Activated CD4-positive, alpha-beta memory T cell treated with anti-CD3 and anti-CD28 coated beads for 36 hours (primary cell): ENCODE results near the gene NINJ1. TPM values are rescaled to one million over a fixed set of nuclear protein-coding genes. Genes with fewer than 3 reads are reported as not detected.

ENCODE experiments used
- CTCF ChIA-PET: fragments of 350-600 bp; sonication (Branson Sonifier 250); formaldehyde crosslinking; loops from one replicate; lab custom pipeline; 2021; ENCODE audit warnings: antibody characterized with exemption, inconsistent platforms; lab: Charles Lee
- POLR2A ChIA-PET: fragments of 350-600 bp; sonication (Branson Sonifier 250); formaldehyde crosslinking; loops from one replicate; lab custom pipeline; 2021; ENCODE audit warnings: antibody characterized with exemption; lab: Charles Lee
- DNase-seq: peaks from one replicate; pipeline ENCODE4 v3.0.0-alpha.2; 2020
- H3K27ac Mint-ChIP-seq: one replicate; pipeline ENCODE4 v1.8.0; 2021; ENCODE audit warnings: mixed read lengths
- H3K27me3 Mint-ChIP-seq: one replicate; pipeline ENCODE4 v1.8.0; 2021; ENCODE audit warnings: mixed read lengths
- H3K36me3 Mint-ChIP-seq: one replicate; pipeline ENCODE4 v1.8.0; 2021; ENCODE audit warnings: mixed read lengths
- H3K4me1 Mint-ChIP-seq: one replicate; pipeline ENCODE4 v1.8.0; 2021; ENCODE audit warnings: low read depth, mixed read lengths
- H3K4me3 Mint-ChIP-seq: one replicate; pipeline ENCODE4 v1.8.0; 2021; ENCODE audit warnings: mild to moderate bottlenecking, mixed read lengths
- H3K9me3 Mint-ChIP-seq: one replicate; pipeline ENCODE4 v1.8.0; 2021; ENCODE audit warnings: mixed read lengths
- intact Hi-C: fragments of 100-400 bp; cut with micrococcal nuclease; formaldehyde crosslinking; loops from one replicate; pipeline ENCODE4 v1.15.1; 2023
- total RNA-seq, 2 experiments: library from RNA; stranded (reverse); gene quantifications; one replicate each; pipeline ENCODE4 v1.2.3, GENCODE V29; 2021

The NINJ1 gene
- total RNA-seq, result 10 to 100 TPM; 77.9 to 82.0 TPM

GRCh38 chr9:93134015-93134739 lies at the start of gene NINJ1:
TSS of gene NINJ1 (minus strand) at chr9:93134251. CDS start at chr9:93134217, 34 bp downstream.
- H3K27ac Mint-ChIP-seq, result peak within 1 kb of the TSS; percentile 89
- peaks cover 13% of the 10 kb centered on the region for H3K36me3 Mint-ChIP-seq
- H3K27me3 Mint-ChIP-seq, result no peaks in the 10 kb centered on the region
- peak; percentile 94 for DNase-seq
- intact Hi-C loops, result loop anchor here (1.0 to 2.0 kb wide), 4 partner anchors 12 to 73 kb away; partner anchors contain the start of gene CARD19
- H3K4me1 Mint-ChIP-seq, result peaks cover 60% of the 10 kb centered on the region
- ChIA-PET CTCF (interaction anchor here (0.9 to 1.6 kb wide), 3 partner anchors 23 to 74 kb away, joined by 3 to 10 read pairs (median 6); no protein-coding TSS in a partner anchor), POLR2A (interaction anchor here (0.6 to 2.1 kb wide), 11 partner anchors 10 to 172 kb away, joined by 3 to 10 read pairs (median 6); no protein-coding TSS in a partner anchor)
- H3K9me3 Mint-ChIP-seq, result peaks cover 4% of the 10 kb centered on the region
- H3K4me3 Mint-ChIP-seq, result peak within 1 kb of the TSS; percentile 94

- intact Hi-C loops, result no loop called here
- H3K27me3 Mint-ChIP-seq, result peaks cover 35% of the 10 kb centered on the region
- H3K27ac Mint-ChIP-seq, result no peak overlapping the region
- H3K9me3 Mint-ChIP-seq, result no peaks in the 10 kb centered on the region
- peaks cover 9% of the 10 kb centered on the region for H3K4me1 Mint-ChIP-seq
- POLR2A ChIA-PET, result interaction anchor here (0.6 kb wide), 1 partner anchor 50 kb away, joined by 5 read pairs; no protein-coding TSS in a partner anchor
- H3K36me3 Mint-ChIP-seq, result no peaks in the 10 kb centered on the region
- DNase-seq, result no peak
- H3K4me3 Mint-ChIP-seq, result peak overlapping the region; percentile 41
- CTCF ChIA-PET, result no interaction called here
Measured at GRCh38 chr9:93183131-93183662, 49.1 kb upstream of the NINJ1 start.

GRCh38 chr9:93182572-93182971 lies 48.5 kb upstream of the NINJ1 start:
- Mint-ChIP-seq H3K27me3 (peaks cover 35% of the 10 kb centered on the region), H3K27ac (no peak overlapping the region), H3K9me3 (no peaks in the 10 kb centered on the region), H3K36me3 (no peaks in the 10 kb centered on the region), H3K4me1 (peaks cover 9% of the 10 kb centered on the region), H3K4me3 (no peak overlapping the region)
- intact Hi-C loops, result no loop called here
- ChIA-PET CTCF (interaction anchor here (1.5 kb wide), 1 partner anchor 74 kb away, joined by 3 read pairs; no protein-coding TSS in a partner anchor), POLR2A (no interaction called here)
- no peak for DNase-seq

- Mint-ChIP-seq H3K27ac (no peak overlapping the region), H3K4me3 (no peak overlapping the region), H3K36me3 (no peaks in the 10 kb centered on the region), H3K9me3 (no peaks in the 10 kb centered on the region), H3K4me1 (peaks cover 9% of the 10 kb centered on the region), H3K27me3 (peaks cover 35% of the 10 kb centered on the region)
- intact Hi-C loops, result no loop called here
- DNase-seq, result no peak
- ChIA-PET CTCF (interaction anchor here (1.5 kb wide), 1 partner anchor 73 kb away, joined by 3 read pairs; no protein-coding TSS in a partner anchor), POLR2A (no interaction called here)
Measured at GRCh38 chr9:93181672-93182435, 47.8 kb upstream of the NINJ1 start.

- Mint-ChIP-seq H3K36me3 (no peaks in the 10 kb centered on the region), H3K9me3 (no peaks in the 10 kb centered on the region), H3K27me3 (peaks cover 34% of the 10 kb centered on the region), H3K27ac (no peak overlapping the region), H3K4me1 (peaks cover 9% of the 10 kb centered on the region), H3K4me3 (no peak overlapping the region)
- ChIA-PET POLR2A (interaction anchor here (0.6 to 0.9 kb wide), 2 partner anchors 24 to 120 kb away, joined by 3 read pairs; no protein-coding TSS in a partner anchor), CTCF (no interaction called here)
- no peak for DNase-seq
- intact Hi-C loops, result no loop called here
Measured at GRCh38 chr9:93180938-93181337, 46.9 kb upstream of the NINJ1 start.

- DNase-seq, result no peak
- Mint-ChIP-seq H3K27me3 (peaks cover 28% of the 10 kb centered on the region), H3K36me3 (no peaks in the 10 kb centered on the region), H3K27ac (no peak overlapping the region), H3K9me3 (no peaks in the 10 kb centered on the region), H3K4me3 (no peak overlapping the region), H3K4me1 (peaks cover 9% of the 10 kb centered on the region)
- ChIA-PET POLR2A (interaction anchor here (0.6 kb wide), 1 partner anchor 237 kb away, joined by 3 read pairs; no protein-coding TSS in a partner anchor), CTCF (interaction anchor here (0.7 kb wide), 1 partner anchor 70 kb away, joined by 3 read pairs; no protein-coding TSS in a partner anchor)
- intact Hi-C loops, result no loop called here
Measured at GRCh38 chr9:93178851-93179786, 45.1 kb upstream of the NINJ1 start.

- H3K4me3 Mint-ChIP-seq, result no peak overlapping the region
- H3K9me3 Mint-ChIP-seq, result no peaks in the 10 kb centered on the region
- ChIA-PET CTCF (no interaction called here), POLR2A (no interaction called here)
- H3K27ac Mint-ChIP-seq, result no peak overlapping the region
- no peak for DNase-seq
- no peaks in the 10 kb centered on the region for H3K4me1 Mint-ChIP-seq
- H3K27me3 Mint-ChIP-seq, result peaks cover 19% of the 10 kb centered on the region
- intact Hi-C loops, result no loop called here
- H3K36me3 Mint-ChIP-seq, result no peaks in the 10 kb centered on the region
Measured at GRCh38 chr9:93177676-93178075, 43.6 kb upstream of the NINJ1 start.

GRCh38 chr9:93174976-93175375 lies 40.9 kb upstream of the NINJ1 start:
- no peak for DNase-seq
- POLR2A ChIA-PET, result no interaction called here
- no peaks in the 10 kb centered on the region for H3K27me3 Mint-ChIP-seq
- no peaks in the 10 kb centered on the region for H3K36me3 Mint-ChIP-seq
- CTCF ChIA-PET, result no interaction called here
- intact Hi-C loops, result no loop called here
- no peaks in the 10 kb centered on the region for H3K9me3 Mint-ChIP-seq
- H3K4me3 Mint-ChIP-seq, result no peak overlapping the region
- peaks cover 4% of the 10 kb centered on the region for H3K4me1 Mint-ChIP-seq
- H3K27ac Mint-ChIP-seq, result no peak overlapping the region

- intact Hi-C loops, result no loop called here
- ChIA-PET CTCF (no interaction called here), POLR2A (no interaction called here)
- no peaks in the 10 kb centered on the region for H3K9me3 Mint-ChIP-seq
- no peak for DNase-seq
- no peak overlapping the region for H3K4me3 Mint-ChIP-seq
- H3K4me1 Mint-ChIP-seq, result peaks cover 4% of the 10 kb centered on the region
- no peak overlapping the region for H3K27ac Mint-ChIP-seq
- no peaks in the 10 kb centered on the region for H3K36me3 Mint-ChIP-seq
- H3K27me3 Mint-ChIP-seq, result no peaks in the 10 kb centered on the region
Measured at GRCh38 chr9:93173365-93174051, 39.5 kb upstream of the NINJ1 start.

- no peaks in the 10 kb centered on the region for H3K27me3 Mint-ChIP-seq
- no peak for DNase-seq
- no peaks in the 10 kb centered on the region for H3K9me3 Mint-ChIP-seq
- ChIA-PET POLR2A (no interaction called here), CTCF (no interaction called here)
- H3K4me1 Mint-ChIP-seq, result peaks cover 4% of the 10 kb centered on the region
- H3K4me3 Mint-ChIP-seq, result no peak overlapping the region
- H3K27ac Mint-ChIP-seq, result no peak overlapping the region
- no peaks in the 10 kb centered on the region for H3K36me3 Mint-ChIP-seq
- intact Hi-C loops, result no loop called here
Measured at GRCh38 chr9:93172666-93173364, 38.8 kb upstream of the NINJ1 start.
